ENCODE measurements around the gene SCD5.

DNA sequence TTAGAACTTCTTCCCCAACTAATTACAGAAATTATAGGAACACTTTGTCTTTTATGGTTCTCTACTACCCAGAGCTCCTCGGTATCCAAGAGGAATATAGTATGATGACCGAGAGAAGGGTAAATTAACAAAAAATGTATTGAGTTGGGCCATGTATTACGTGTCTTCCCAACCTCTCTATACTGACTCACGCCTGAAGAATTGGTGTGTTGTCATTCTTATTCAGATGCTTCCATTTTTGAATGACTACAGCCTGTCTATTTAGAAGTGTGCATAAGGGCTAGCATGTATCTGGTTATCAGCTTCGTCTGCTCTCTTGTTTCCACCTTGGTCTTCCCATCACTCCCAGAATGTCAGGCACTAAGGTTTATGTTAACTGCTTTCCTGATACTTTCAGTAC, 24.5 kb upstream of the SCD5 start:
- TF ChIP-seq, protein P1, sequence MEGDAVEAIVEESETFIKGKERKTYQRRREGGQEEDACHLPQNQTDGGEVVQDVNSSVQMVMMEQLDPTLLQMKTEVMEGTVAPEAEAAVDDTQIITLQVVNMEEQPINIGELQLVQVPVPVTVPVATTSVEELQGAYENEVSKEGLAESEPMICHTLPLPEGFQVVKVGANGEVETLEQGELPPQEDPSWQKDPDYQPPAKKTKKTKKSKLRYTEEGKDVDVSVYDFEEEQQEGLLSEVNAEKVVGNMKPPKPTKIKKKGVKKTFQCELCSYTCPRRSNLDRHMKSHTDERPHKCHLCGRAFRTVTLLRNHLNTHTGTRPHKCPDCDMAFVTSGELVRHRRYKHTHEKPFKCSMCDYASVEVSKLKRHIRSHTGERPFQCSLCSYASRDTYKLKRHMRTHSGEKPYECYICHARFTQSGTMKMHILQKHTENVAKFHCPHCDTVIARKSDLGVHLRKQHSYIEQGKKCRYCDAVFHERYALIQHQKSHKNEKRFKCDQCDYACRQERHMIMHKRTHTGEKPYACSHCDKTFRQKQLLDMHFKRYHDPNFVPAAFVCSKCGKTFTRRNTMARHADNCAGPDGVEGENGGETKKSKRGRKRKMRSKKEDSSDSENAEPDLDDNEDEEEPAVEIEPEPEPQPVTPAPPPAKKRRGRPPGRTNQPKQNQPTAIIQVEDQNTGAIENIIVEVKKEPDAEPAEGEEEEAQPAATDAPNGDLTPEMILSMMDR (tag by site-specific recombination; IDR thresholded peaks at IDR 0.05): no peak
- TF ChIP-seq YY1 (tag by site-specific recombination; IDR thresholded peaks at IDR 0.05) (no peak), GLIS2 (tag by site-specific recombination; IDR thresholded peaks at IDR 0.05) (no peak), ZNF211 (tag by site-specific recombination; IDR thresholded peaks at IDR 0.05; ENCODE audit: low read depth) (no peak), ZNF302 (tag by site-specific recombination; IDR thresholded peaks at IDR 0.05; ENCODE audit: low read depth) (no peak), ZSCAN23 (tag by site-specific recombination; IDR thresholded peaks at IDR 0.05) (no peak), RBAK (tag by site-specific recombination; IDR thresholded peaks at IDR 0.05) (no peak), ZNF560 (tag by site-specific recombination; IDR thresholded peaks at IDR 0.05; ENCODE audit: borderline replicate concordance) (no peak), ZNF626 (tag by site-specific recombination; IDR thresholded peaks at IDR 0.05) (no peak)
- TF ChIP-seq, protein P2, sequence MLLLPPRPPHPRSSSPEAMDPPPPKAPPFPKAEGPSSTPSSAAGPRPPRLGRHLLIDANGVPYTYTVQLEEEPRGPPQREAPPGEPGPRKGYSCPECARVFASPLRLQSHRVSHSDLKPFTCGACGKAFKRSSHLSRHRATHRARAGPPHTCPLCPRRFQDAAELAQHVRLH (tag by site-specific recombination; IDR thresholded peaks at IDR 0.05): no peak
- TF ChIP-seq, protein P3, sequence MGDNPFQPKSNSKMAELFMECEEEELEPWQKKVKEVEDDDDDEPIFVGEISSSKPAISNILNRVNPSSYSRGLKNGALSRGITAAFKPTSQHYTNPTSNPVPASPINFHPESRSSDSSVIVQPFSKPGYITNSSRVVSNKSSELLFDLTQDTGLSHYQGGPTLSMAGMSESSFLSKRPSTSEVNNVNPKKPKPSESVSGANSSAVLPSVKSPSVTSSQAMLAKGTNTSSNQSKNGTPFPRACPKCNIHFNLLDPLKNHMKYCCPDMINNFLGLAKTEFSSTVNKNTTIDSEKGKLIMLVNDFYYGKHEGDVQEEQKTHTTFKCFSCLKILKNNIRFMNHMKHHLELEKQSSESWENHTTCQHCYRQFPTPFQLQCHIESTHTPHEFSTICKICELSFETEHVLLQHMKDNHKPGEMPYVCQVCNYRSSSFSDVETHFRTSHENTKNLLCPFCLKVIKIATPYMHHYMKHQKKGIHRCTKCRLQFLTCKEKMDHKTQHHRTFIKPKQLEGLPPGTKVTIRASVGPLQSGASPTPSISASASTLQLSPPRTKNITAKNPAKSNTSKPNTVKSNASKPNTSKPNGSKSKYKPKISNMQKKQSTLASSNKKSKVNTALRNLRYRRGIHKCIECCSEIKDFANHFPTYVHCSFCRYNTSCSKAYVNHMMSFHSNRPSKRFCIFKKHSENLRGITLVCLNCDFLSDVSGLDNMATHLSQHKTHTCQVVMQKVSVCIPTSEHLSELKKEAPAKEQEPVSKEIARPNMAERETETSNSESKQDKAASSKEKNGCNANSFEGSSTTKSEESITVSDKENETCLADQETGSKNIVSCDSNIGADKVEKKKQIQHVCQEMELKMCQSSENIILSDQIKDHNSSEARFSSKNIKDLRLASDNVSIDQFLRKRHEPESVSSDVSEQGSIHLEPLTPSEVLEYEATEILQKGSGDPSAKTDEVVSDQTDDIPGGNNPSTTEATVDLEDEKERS (tag by site-specific recombination; IDR thresholded peaks at IDR 0.05): no peak
